Endodermal cell (in vitro differentiated cells): ENCODE data around the gene FUBP3. TPM values are rescaled to one million over a fixed set of nuclear protein-coding genes. Genes with fewer than 3 reads are reported as not detected.

Source experiments
- DNase-seq: peaks from one replicate; pipeline ENCODE4 v3.0.0-alpha.2; 2017
- H3K27ac ChIP-seq: 2 replicates; pipeline ENCODE4 v1.5.1; 2013; ENCODE audit warnings: mild to moderate bottlenecking, low read depth, low read length, moderate library complexity
- H3K27me3 ChIP-seq: 2 replicates; pipeline ENCODE4 v1.6.1; 2013; ENCODE audit warnings: mild to moderate bottlenecking, low read length, moderate library complexity; ENCODE audit not compliant: insufficient read depth, control insufficient read depth, poor library complexity, severe bottlenecking
- H3K36me3 ChIP-seq: 2 replicates; pipeline ENCODE4 v1.7.0; 2013; ENCODE audit warnings: mild to moderate bottlenecking, low read length, moderate library complexity; ENCODE audit not compliant: control insufficient read depth, insufficient read depth
- H3K4me1 ChIP-seq: one replicate; pipeline ENCODE4 v1.7.0; 2013; ENCODE audit warnings: low read length; ENCODE audit not compliant: control insufficient read depth, insufficient read depth
- H3K4me3 ChIP-seq: 2 replicates; pipeline ENCODE4 v1.5.1; 2013; ENCODE audit warnings: mild to moderate bottlenecking, low read length, moderate library complexity
- H3K9ac ChIP-seq: 2 replicates; pipeline ENCODE4 v1.6.1; 2013; ENCODE audit warnings: mild to moderate bottlenecking, low read length, moderate library complexity; ENCODE audit not compliant: poor library complexity, severe bottlenecking; ENCODE audit errors: extremely low read depth
- H3K9me3 ChIP-seq: 2 replicates; pipeline ENCODE4 v1.6.1; 2013; ENCODE audit warnings: mild to moderate bottlenecking, low read length, moderate library complexity; ENCODE audit not compliant: control insufficient read depth
- H3K27ac Mint-ChIP-seq: 2 replicates; pipeline ENCODE4 v1.8.0; 2020; ENCODE audit warnings: mixed read lengths
- H3K27me3 Mint-ChIP-seq: 2 replicates; pipeline ENCODE4 v1.8.0; 2021; ENCODE audit warnings: mild to moderate bottlenecking, mixed read lengths; ENCODE audit not compliant: insufficient read depth
- H3K36me3 Mint-ChIP-seq: 2 replicates; pipeline ENCODE4 v1.8.0; 2020; ENCODE audit warnings: low read depth, mixed read lengths
- H3K4me1 Mint-ChIP-seq: 2 replicates; pipeline ENCODE4 v1.8.0; 2020; ENCODE audit warnings: mixed read lengths
- H3K4me3 Mint-ChIP-seq: 2 replicates; pipeline ENCODE4 v1.8.0; 2020; ENCODE audit warnings: mild to moderate bottlenecking, moderate library complexity, mixed read lengths
- H3K9me3 Mint-ChIP-seq: 2 replicates; pipeline ENCODE4 v1.8.0; 2020; ENCODE audit warnings: mild to moderate bottlenecking, mixed read lengths
- WGBS, 2 experiments: methylation state at CpG; one replicate each; pipeline versions ENCODE4 v1.1.5 to v1.1.7; 2013; ENCODE audit warnings: missing lambda C conversion rate in 2 of 2, mixed read lengths in 1 of 2; ENCODE audit not compliant: insufficient coverage in 1 of 2, insufficient read length in 1 of 2; 5-methylcytosine and 5-hydroxymethylcytosine counted together
- total RNA-seq, 2 donors: library from RNA; stranded (reverse); fragmentation: NEBNext Ultra II Directional in 1 of 2; extraction: Animal tissue kit (Norgen Biotek cat#: 25700) in 1 of 2; gene quantifications; 2 replicates in 1 of 2; 3 replicates in 1 of 2; pipeline ENCODE4 v1.2.1, GENCODE V29; 2021
- TF ChIP-seq, protein P1 (sequence below): fragments of 200-600 bp; sonication (generic); conservative IDR thresholded peaks from 2 replicates; pipeline ENCODE4 v1.5.0; 2021; ENCODE audit warnings: antibody characterized with exemption, mild to moderate bottlenecking

Gene FUBP3
- total RNA-seq, 2 donors from 2014 or later, result 74.3 to 76.3 TPM

DNA sequence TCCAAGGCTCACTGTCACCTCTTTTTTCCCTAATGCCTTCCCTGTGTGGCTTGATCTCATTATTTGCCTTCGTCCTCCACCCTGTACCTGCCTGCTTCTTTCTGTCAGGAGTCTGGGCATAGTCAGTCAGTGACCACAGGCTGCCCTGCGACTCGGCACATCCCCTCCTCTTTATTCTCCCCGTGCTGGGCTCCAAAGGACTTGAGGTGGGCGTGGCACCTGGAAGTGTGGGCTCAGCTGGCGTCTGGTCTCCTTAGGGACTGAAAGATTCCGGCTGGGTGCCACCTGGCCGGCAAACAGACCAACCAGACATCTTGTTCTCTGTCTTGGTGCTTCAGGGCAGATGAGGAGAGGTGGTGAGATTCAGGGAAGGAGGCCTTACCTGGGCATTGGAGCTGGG lies 55.4 kb downstream of the FUBP3 start:
- peaks cover 50% of the 10 kb centered on the region for H3K36me3 Mint-ChIP-seq
- H3K27ac Mint-ChIP-seq, result peak overlapping the region; percentile 7
- H3K4me1 ChIP-seq, result no peaks in the 10 kb centered on the region
- peaks cover 71% of the 10 kb centered on the region for H3K36me3 ChIP-seq
- no peaks in the 10 kb centered on the region for H3K27me3 Mint-ChIP-seq
- TF ChIP-seq, protein P1, sequence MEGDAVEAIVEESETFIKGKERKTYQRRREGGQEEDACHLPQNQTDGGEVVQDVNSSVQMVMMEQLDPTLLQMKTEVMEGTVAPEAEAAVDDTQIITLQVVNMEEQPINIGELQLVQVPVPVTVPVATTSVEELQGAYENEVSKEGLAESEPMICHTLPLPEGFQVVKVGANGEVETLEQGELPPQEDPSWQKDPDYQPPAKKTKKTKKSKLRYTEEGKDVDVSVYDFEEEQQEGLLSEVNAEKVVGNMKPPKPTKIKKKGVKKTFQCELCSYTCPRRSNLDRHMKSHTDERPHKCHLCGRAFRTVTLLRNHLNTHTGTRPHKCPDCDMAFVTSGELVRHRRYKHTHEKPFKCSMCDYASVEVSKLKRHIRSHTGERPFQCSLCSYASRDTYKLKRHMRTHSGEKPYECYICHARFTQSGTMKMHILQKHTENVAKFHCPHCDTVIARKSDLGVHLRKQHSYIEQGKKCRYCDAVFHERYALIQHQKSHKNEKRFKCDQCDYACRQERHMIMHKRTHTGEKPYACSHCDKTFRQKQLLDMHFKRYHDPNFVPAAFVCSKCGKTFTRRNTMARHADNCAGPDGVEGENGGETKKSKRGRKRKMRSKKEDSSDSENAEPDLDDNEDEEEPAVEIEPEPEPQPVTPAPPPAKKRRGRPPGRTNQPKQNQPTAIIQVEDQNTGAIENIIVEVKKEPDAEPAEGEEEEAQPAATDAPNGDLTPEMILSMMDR, result no peak
- H3K9me3 ChIP-seq, result no peaks in the 10 kb centered on the region
- no peak overlapping the region for H3K4me3 ChIP-seq
- no peaks in the 10 kb centered on the region for H3K9me3 Mint-ChIP-seq
- H3K27me3 ChIP-seq, result no peaks in the 10 kb centered on the region
- no peak overlapping the region for H3K27ac ChIP-seq
- H3K4me1 Mint-ChIP-seq, result no peaks in the 10 kb centered on the region
- no peak overlapping the region for H3K9ac ChIP-seq
- no peak for DNase-seq
- H3K4me3 Mint-ChIP-seq, result no peak overlapping the region
- WGBS, 2 experiments, result 81 to 94% methylated on average over 3 to 8 of the region's 8 CpGs

DNA sequence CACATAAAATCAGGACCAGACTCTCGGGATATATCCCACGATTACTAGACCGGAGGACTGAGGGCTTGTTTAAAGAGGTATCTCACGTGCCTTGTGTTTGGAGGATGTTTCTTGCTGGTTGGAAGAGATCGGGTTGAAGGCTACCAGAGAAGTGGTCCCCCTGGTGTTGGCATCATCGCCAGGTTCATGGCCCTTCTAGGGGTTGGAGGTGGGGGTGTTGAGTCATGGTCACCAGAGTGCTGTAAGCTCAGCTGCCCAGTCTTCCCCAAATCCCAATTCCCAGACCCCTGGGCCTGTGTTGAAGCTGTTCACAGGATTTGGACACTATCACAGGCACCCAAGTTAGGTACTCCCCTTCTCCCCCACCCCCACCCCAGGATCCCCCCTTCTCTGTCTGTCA lies 55.9 kb downstream of the FUBP3 start:
- Histone ChIP-seq H3K36me3 (peaks cover 66% of the 10 kb centered on the region), H3K9ac (no peak overlapping the region), H3K27ac (no peak overlapping the region), H3K27me3 (no peaks in the 10 kb centered on the region), H3K9me3 (no peaks in the 10 kb centered on the region), H3K4me1 (no peaks in the 10 kb centered on the region), H3K4me3 (no peak overlapping the region)
- WGBS, 2 experiments, result 94 to 100% methylated on average over 1 to 6 of the region's 6 CpGs
- Mint-ChIP-seq H3K36me3 (peaks cover 48% of the 10 kb centered on the region), H3K27me3 (no peaks in the 10 kb centered on the region), H3K27ac (peak overlapping the region; percentile 7), H3K4me3 (no peak overlapping the region), H3K4me1 (no peaks in the 10 kb centered on the region), H3K9me3 (no peaks in the 10 kb centered on the region)
- DNase-seq, result no peak
- TF ChIP-seq, protein P1, result no peak

DNA sequence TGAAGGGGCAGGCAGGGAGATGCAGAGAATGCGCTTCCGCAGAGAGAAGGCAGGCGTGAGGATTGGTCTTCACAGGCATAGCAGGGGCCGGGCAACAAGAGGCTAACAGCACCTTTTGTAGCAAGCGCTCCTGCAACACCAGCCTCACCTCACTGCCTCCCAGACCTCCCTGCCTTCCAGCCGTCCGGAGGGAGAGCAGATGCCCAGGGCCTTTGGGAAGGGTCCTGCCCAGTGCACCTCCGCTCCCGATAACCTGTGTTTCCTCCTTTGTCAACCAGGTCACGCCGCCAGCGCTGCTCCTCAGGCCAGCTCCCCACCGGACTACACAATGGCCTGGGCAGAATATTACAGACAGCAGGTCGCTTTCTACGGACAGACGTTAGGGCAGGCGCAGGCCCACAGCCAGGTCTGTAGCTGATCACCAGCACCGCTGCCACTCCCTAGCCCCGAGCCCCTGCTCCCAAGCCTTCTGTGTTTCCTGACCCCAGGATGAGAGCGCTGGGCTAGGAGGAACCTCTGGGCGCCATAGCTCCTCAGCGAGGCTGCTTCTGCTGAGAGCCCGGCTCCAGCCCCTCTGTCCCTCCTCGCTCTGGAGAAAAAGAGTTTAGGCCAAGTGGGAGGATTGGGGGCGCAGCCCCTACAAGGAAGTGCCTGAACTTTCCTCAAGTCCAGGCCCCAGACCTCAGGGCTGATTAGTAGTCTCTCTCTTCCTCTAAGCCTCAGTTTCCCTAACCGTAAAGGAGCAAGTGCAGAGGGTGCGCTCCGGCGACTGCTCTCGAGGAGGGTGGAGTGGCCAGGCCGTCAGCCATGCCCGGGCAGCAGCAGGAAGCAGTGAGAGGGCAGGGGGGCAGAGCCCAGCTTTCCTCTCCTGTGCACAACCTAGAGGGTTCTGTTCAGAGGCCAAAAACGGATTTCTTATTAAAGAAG lies 56.6 kb downstream of the FUBP3 start:
- Mint-ChIP-seq H3K36me3 (peaks cover 44% of the 10 kb centered on the region), H3K4me3 (no peak overlapping the region), H3K27me3 (no peaks in the 10 kb centered on the region), H3K27ac (no peak overlapping the region), H3K9me3 (no peaks in the 10 kb centered on the region), H3K4me1 (no peaks in the 10 kb centered on the region)
- no peaks in the 10 kb centered on the region for H3K27me3 ChIP-seq
- no peaks in the 10 kb centered on the region for H3K4me1 ChIP-seq
- TF ChIP-seq, protein P1, result no peak
- H3K27ac ChIP-seq, result no peak overlapping the region
- H3K36me3 ChIP-seq, result peaks cover 59% of the 10 kb centered on the region
- no peak overlapping the region for H3K4me3 ChIP-seq
- no peaks in the 10 kb centered on the region for H3K9me3 ChIP-seq
- no peak for DNase-seq
- no peak overlapping the region for H3K9ac ChIP-seq
- WGBS, 2 experiments, result 94 to 97% methylated on average over 20 to 33 of the region's 33 CpGs
